ENCODE results near the gene DPH7.

DPH7 gene

GRCh38 chr9:137613259-137613658, 34.5 kb upstream of the DPH7 start:
- no peak overlapping the region for H3K4me3 ChIP-seq (replicated peaks; ENCODE audit: low read depth, low read length)
- no peak for DNase-seq (ENCODE audit: extremely low read depth, low read depth)
- TF ChIP-seq, protein P1, sequence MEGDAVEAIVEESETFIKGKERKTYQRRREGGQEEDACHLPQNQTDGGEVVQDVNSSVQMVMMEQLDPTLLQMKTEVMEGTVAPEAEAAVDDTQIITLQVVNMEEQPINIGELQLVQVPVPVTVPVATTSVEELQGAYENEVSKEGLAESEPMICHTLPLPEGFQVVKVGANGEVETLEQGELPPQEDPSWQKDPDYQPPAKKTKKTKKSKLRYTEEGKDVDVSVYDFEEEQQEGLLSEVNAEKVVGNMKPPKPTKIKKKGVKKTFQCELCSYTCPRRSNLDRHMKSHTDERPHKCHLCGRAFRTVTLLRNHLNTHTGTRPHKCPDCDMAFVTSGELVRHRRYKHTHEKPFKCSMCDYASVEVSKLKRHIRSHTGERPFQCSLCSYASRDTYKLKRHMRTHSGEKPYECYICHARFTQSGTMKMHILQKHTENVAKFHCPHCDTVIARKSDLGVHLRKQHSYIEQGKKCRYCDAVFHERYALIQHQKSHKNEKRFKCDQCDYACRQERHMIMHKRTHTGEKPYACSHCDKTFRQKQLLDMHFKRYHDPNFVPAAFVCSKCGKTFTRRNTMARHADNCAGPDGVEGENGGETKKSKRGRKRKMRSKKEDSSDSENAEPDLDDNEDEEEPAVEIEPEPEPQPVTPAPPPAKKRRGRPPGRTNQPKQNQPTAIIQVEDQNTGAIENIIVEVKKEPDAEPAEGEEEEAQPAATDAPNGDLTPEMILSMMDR (IDR thresholded peaks at IDR 0.05; ENCODE audit: low read depth, low read length, missing control alignments): no peak

GRCh38 chr9:137612741-137613142, 34.0 kb upstream of the DPH7 start:
- no peak overlapping the region for H3K4me3 ChIP-seq (replicated peaks; ENCODE audit: low read depth, low read length)
- no peak for DNase-seq (ENCODE audit: extremely low read depth, low read depth)
- TF ChIP-seq, protein P1 (IDR thresholded peaks at IDR 0.05; ENCODE audit: low read depth, low read length, missing control alignments): no peak

DNA sequence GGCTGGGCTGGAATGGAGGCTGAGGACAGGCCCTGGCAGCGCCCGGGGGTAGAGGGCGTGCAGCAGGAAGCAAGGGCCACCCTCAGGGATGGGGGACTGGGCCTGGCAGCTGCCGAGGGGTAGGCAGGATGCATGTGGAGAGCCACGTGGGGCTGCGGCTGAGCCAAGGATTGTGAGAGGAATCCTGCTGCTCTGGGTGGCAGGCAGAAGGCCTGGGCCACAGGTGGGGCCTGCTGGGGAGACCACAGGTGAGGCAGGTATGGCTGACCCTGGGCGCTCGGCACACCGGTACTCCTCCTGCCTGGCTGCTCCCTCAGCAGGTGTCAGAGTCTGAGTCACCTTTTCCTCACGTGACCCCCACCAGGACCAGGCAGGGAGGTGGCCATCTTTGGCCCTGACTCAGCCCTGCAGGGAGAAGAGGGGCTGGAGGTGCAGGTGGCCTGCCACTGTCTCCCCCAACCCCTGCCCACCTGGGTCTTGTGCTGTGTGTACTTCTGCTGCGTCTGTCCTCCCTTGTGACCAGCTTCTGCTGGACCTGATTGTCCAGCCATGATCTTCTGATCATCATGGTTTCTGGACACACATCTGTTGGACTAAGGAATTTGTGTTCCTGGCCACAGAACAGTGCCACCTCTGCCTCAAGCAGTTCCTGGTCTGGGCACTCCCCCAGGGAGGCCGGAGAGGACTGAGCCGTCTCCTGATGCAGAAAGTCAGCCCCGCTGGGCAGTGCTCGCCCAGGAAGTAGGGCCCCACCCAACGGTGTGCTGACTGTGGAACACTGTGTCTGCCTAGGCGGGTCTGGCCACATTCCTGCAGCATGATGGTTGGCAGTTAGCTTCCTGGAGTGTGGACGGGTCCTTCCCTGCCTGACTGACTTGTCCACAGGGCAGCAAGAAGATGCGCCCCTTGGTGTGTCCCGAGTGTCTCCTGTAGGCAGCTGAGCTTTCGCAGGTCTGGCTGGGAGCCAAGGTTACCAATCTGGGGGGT, 33.2 kb upstream of the DPH7 start:
- no peak overlapping the region for H3K4me3 ChIP-seq (replicated peaks; ENCODE audit: low read depth, low read length)
- DNase-seq (ENCODE audit: extremely low read depth, low read depth): no peak
- TF ChIP-seq, protein P1 (IDR thresholded peaks at IDR 0.05; ENCODE audit: low read depth, low read length, missing control alignments): no peak

DNA sequence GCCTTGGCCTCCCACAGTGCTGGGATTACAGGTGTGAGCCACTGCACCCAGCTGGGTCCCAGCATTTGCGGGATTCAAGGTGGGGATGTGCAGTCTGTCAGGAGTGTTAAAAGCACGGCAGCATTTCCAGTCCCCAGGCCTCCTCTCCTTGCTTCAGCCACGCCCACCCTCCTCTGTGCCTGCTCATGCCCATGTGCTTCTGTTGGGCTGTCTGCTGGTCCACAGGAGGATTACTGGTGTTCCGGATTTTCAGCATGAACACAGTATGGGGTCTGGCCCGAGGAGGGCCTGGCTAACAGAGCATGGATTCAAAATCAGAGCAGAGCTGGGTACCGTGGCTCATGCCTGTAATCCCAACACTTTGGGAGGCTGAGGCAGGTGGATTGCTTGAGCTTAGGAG, 32.2 kb upstream of the DPH7 start:
- H3K4me3 ChIP-seq (replicated peaks; ENCODE audit: low read depth, low read length): no peak overlapping the region
- TF ChIP-seq, protein P1 (IDR thresholded peaks at IDR 0.05; ENCODE audit: low read depth, low read length, missing control alignments): no peak
- no peak for DNase-seq (ENCODE audit: extremely low read depth, low read depth)

DNA sequence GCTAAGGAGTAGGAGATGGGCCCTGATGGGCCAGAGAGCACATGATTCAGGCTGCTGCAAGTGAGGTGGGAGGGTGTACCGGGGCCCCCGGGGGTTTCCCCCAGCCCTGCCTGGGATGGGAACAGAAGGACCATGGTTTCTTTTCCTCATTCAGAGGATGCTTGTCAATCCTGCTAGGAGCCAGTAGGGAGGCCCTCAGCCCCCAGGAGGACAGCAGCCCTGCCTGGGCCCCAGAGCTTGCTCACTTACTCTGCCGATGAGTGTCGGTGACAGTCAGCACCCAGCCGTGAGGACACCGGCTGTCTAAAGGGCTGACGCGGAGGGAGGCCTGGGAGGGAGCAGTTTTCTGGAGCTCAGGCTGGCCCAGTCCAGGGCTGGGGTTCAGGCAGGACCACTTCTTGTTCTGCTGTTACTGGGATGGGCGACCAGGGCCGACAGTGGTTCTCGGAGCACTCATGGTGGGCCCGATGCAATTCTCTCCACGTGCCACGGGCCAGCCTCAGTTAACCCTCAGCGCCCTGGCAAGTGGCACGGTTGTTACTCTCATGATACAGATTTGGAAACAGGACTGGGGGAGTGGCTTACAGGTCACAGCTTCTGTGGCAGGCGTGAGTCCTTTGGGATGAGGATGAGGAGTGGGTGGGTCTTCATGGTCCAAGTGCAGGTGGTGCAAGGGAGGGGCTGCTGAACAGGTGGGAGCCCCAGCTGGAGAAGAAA, 28.6 kb upstream of the DPH7 start:
- TF ChIP-seq, protein P1 (IDR thresholded peaks at IDR 0.05; ENCODE audit: low read depth, low read length, missing control alignments): no peak
- H3K4me3 ChIP-seq (replicated peaks; ENCODE audit: low read depth, low read length): peak overlapping the region; percentile 49; the same call in 1 of the 2 replicates
- no peak for DNase-seq (ENCODE audit: extremely low read depth, low read depth)

DNA sequence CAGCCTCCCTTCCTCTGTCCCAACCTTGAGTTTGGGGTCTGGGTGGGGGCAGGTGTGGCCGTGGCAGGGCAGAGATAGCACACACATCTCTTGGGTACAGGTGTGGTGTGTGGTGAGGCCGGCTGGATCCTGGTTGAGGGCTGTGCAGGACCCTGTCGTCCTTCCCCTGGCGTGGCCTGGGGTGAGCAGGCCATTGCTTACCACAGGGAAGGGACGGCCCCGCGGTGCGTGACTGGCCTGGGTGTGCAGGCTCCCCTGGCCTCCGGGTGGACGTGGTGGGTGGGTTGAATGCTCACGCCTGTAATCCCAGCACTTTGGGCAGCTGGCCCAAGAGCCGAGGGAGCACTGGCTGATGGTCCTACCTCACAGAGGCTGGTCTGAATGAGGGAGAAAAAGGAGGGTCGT, 28.0 kb upstream of the DPH7 start:
- TF ChIP-seq, protein P1 (IDR thresholded peaks at IDR 0.05; ENCODE audit: low read depth, low read length, missing control alignments): no peak
- H3K4me3 ChIP-seq (replicated peaks; ENCODE audit: low read depth, low read length): peak overlapping the region; percentile 49
- no peak for DNase-seq (ENCODE audit: extremely low read depth, low read depth)
